Measurements from ENCODE around the gene SLC29A3. TPM values are rescaled to one million over a fixed set of nuclear protein-coding genes. Genes with fewer than 3 reads are reported as not detected.

The SLC29A3 gene
- total RNA-seq, 2 donors from 2014 or later: 1.8 to 2.9 TPM

GRCh38 chr10:71379118-71379766, 60.2 kb downstream of the SLC29A3 start:
- H3K9me3 ChIP-seq: no peaks in the 10 kb centered on the region
- H3K27me3 ChIP-seq: no peaks in the 10 kb centered on the region
- peaks cover 0 to 8% of the 10 kb centered on the region in 2 donors for H3K4me1 ChIP-seq
- no peak overlapping the region for H3K27ac ChIP-seq
- DNase-seq (ENCODE audit: low spot score): no peak
- no peak overlapping the region for H3K4me3 ChIP-seq
- TF ChIP-seq CTCF (IDR thresholded peaks at IDR 0.05): no peak
- no peaks in the 10 kb centered on the region for H3K36me3 ChIP-seq

- Histone ChIP-seq H3K27ac (no peak overlapping the region), H3K4me3 (no peak overlapping the region), H3K36me3 (no peaks in the 10 kb centered on the region), H3K9me3 (no peaks in the 10 kb centered on the region), H3K4me1 (peaks cover 0 to 8% of the 10 kb centered on the region in 2 donors), H3K27me3 (no peaks in the 10 kb centered on the region)
- no peak for DNase-seq (ENCODE audit: low spot score)
- TF ChIP-seq CTCF (IDR thresholded peaks at IDR 0.05): no peak
Measured at GRCh38 chr10:71380841-71381240, 61.8 kb downstream of the SLC29A3 start.

GRCh38 chr10:71381611-71382010, 62.6 kb downstream of the SLC29A3 start:
- no peak for DNase-seq (ENCODE audit: low spot score)
- Histone ChIP-seq H3K4me1 (peaks cover 0 to 5% of the 10 kb centered on the region in 2 donors), H3K9me3 (no peaks in the 10 kb centered on the region), H3K4me3 (no peak overlapping the region), H3K27me3 (no peaks in the 10 kb centered on the region), H3K36me3 (no peaks in the 10 kb centered on the region), H3K27ac (no peak overlapping the region)
- no peak for TF ChIP-seq CTCF (IDR thresholded peaks at IDR 0.05)

- no peak for TF ChIP-seq CTCF (IDR thresholded peaks at IDR 0.05)
- Histone ChIP-seq H3K27me3 (no peaks in the 10 kb centered on the region), H3K27ac (no peak overlapping the region), H3K4me1 (peaks cover 0 to 1% of the 10 kb centered on the region in 2 donors), H3K9me3 (no peaks in the 10 kb centered on the region), H3K36me3 (no peaks in the 10 kb centered on the region), H3K4me3 (no peak overlapping the region)
- DNase-seq (ENCODE audit: low spot score): no peak
Measured at GRCh38 chr10:71382028-71382427, 63.0 kb downstream of the SLC29A3 start.

- Histone ChIP-seq H3K4me1 (no peaks in the 10 kb centered on the region), H3K9me3 (no peaks in the 10 kb centered on the region), H3K36me3 (no peaks in the 10 kb centered on the region), H3K4me3 (no peak overlapping the region), H3K27ac (no peak overlapping the region), H3K27me3 (no peaks in the 10 kb centered on the region)
- DNase-seq (ENCODE audit: low spot score): no peak
- TF ChIP-seq CTCF (IDR thresholded peaks at IDR 0.05): no peak
Measured at GRCh38 chr10:71382757-71383156, 63.7 kb downstream of the SLC29A3 start.
